Testis (tissue), 3 donors: ENCODE data around the gene TET1. TPM values are rescaled to one million over a fixed set of nuclear protein-coding genes. Genes with fewer than 3 reads are reported as not detected.
"Not testable (repeated sequence)": the region's sequence is repeated elsewhere in the genome, so short reads cannot be mapped to it uniquely, and the experiment has no call there.

Source experiments
- DNase-seq: peaks from one replicate; pipeline ENCODE4 v3.0.0-alpha.2; 2019
- H3K27ac ChIP-seq, 2 donors: fragments of 200-600 bp; sonication (generic); one replicate each; pipeline ENCODE4 v1.5.1; 2019
- H3K27me3 ChIP-seq: fragments of 200-600 bp; sonication (generic); one replicate; pipeline ENCODE4 v1.5.1; 2019
- H3K36me3 ChIP-seq: fragments of 200-600 bp; sonication (generic); one replicate; pipeline ENCODE4 v1.5.1; 2017; ENCODE audit warnings: low read depth; ENCODE audit errors: missing control alignments
- H3K4me1 ChIP-seq: fragments of 200-600 bp; sonication (generic); one replicate; pipeline ENCODE4 v1.5.1; 2019
- H3K4me3 ChIP-seq, 2 donors: fragments of 200-600 bp; sonication (generic); one replicate each; pipeline ENCODE4 v1.5.1; 2017 to 2019
- H3K9me3 ChIP-seq: fragments of 200-600 bp; sonication (generic); one replicate; pipeline ENCODE4 v1.5.1; 2017
- CTCF ChIP-seq, 3 experiments: fragments of 450-650 bp in 2 of 3; fragments of 200-600 bp in 1 of 3; sonication (generic) in 1 of 3; IDR thresholded peaks; one replicate each; pipeline ENCODE4 v1.5.1; 2016 to 2019; ENCODE audit warnings: antibody characterized with exemption in 3 of 3, mild to moderate bottlenecking in 2 of 3, moderate library complexity in 1 of 3
- POLR2A ChIP-seq: fragments of 450-650 bp; IDR thresholded peaks from one replicate; pipeline ENCODE4 v1.6.1; 2017; ENCODE audit warnings: antibody characterized with exemption, mild to moderate bottlenecking, moderate library complexity
- WGBS, 2 donors: methylation state at CpG; one replicate each; pipeline ENCODE4 v1.1.5; 2018; 5-methylcytosine and 5-hydroxymethylcytosine counted together
- intact Hi-C: fragments of 100-400 bp; cut with DNase I; formaldehyde crosslinking; loops from one replicate; pipeline ENCODE4 v1.15.1; 2023; ENCODE audit warnings: low total_unique reads
- polyA plus RNA-seq: library from polyadenylated mRNA; stranded (reverse); fragments of 350-450 nt; fragmentation: Illumina TruSeq; extraction: RNeasy Lipid Tissue Mini Kit (QIAGEN cat#74804); gene quantifications from one replicate; pipeline ENCODE4 v1.2.3, GENCODE V29; 2014; ENCODE audit warnings: low read depth, low replicate concordance; ENCODE audit not compliant: insufficient read depth
- total RNA-seq, 2 donors: library from RNA; depleted of rRNA; stranded (reverse); fragments of >200 nt; gene quantifications; one replicate each; pipeline ENCODE4 v1.2.3, GENCODE V29; 2016

TET1 gene
- total and polyA plus RNA-seq, 3 donors from 2014 or later = 0.40 to 3.8 (median 3.2) TPM

- no peak for DNase-seq
- Histone ChIP-seq H3K27ac (no peak overlapping the region), H3K36me3 (no peaks in the 10 kb centered on the region), H3K4me1 (peaks cover 7% of the 10 kb centered on the region), H3K9me3 (no peaks in the 10 kb centered on the region), H3K4me3 (no peak overlapping the region), H3K27me3 (no peaks in the 10 kb centered on the region)
- TF ChIP-seq POLR2A = no peak
- no peak for TF ChIP-seq CTCF (IDR thresholded peaks at IDR 0.05)
- WGBS, 2 donors = 92 to 96% methylated on average over 3 of the region's 3 CpGs
- intact Hi-C loops = no loop called here
Observed at GRCh38 chr10:68611227-68611626, 51.1 kb downstream of the TET1 start.

- H3K27ac ChIP-seq, H3K9me3 ChIP-seq, H3K27me3 ChIP-seq, DNase-seq, H3K36me3 ChIP-seq, intact Hi-C loops, H3K4me3 ChIP-seq, H3K4me1 ChIP-seq: not testable (repeated sequence)
Observed at GRCh38 chr10:68613974-68614373, 53.8 kb downstream of the TET1 start.

GRCh38 chr10:68617691-68618090, 57.6 kb downstream of the TET1 start:
- H3K27me3 ChIP-seq, H3K9me3 ChIP-seq, H3K36me3 ChIP-seq, H3K4me3 ChIP-seq, H3K27ac ChIP-seq, H3K4me1 ChIP-seq, intact Hi-C loops, DNase-seq: not testable (repeated sequence)
- 54 to 75% methylated on average over 10 of the region's 10 CpGs for WGBS, 2 donors

GRCh38 chr10:68618234-68618633, 58.1 kb downstream of the TET1 start:
- WGBS, 2 donors = 0 to 64% methylated on average over 1 of the region's 1 CpG
- Histone ChIP-seq H3K9me3 (no peaks in the 10 kb centered on the region), H3K27me3 (no peaks in the 10 kb centered on the region), H3K4me1 (peaks cover 3% of the 10 kb centered on the region), H3K27ac (no peak overlapping the region), H3K36me3 (no peaks in the 10 kb centered on the region), H3K4me3 (no peak overlapping the region)
- intact Hi-C loops = no loop called here
- no peak for DNase-seq
- TF ChIP-seq CTCF (IDR thresholded peaks at IDR 0.05) (no peak), POLR2A (no peak)

- H3K9me3 ChIP-seq = no peaks in the 10 kb centered on the region
- no peaks in the 10 kb centered on the region for H3K36me3 ChIP-seq
- peaks cover 3% of the 10 kb centered on the region for H3K4me1 ChIP-seq
- 95 to 97% methylated on average over 3 of the region's 3 CpGs for WGBS, 2 donors
- intact Hi-C loops = no loop called here
- H3K27ac ChIP-seq = no peak overlapping the region
- H3K27me3 ChIP-seq = no peaks in the 10 kb centered on the region
- DNase-seq = no peak
- H3K4me3 ChIP-seq = no peak overlapping the region
- TF ChIP-seq POLR2A = no peak
- TF ChIP-seq CTCF (IDR thresholded peaks at IDR 0.05) = no peak
Observed at GRCh38 chr10:68619595-68619994, 59.5 kb downstream of the TET1 start.

- intact Hi-C loops = no loop called here
- no peaks in the 10 kb centered on the region for H3K27me3 ChIP-seq
- WGBS, 2 donors = 42 to 65% methylated on average over 4 of the region's 4 CpGs
- no peaks in the 10 kb centered on the region for H3K36me3 ChIP-seq
- H3K9me3 ChIP-seq = no peaks in the 10 kb centered on the region
- H3K4me1 ChIP-seq = no peaks in the 10 kb centered on the region
- TF ChIP-seq POLR2A = no peak
- TF ChIP-seq CTCF (IDR thresholded peaks at IDR 0.05) = no peak
- no peak overlapping the region for H3K27ac ChIP-seq
- no peak overlapping the region for H3K4me3 ChIP-seq
- DNase-seq = no peak
Observed at GRCh38 chr10:68625316-68625921, 65.3 kb downstream of the TET1 start.
